Esophagus muscularis mucosa (tissue), 4 donors: Measurements from ENCODE around the gene INPP4B.

Source experiments
- EP300 ChIP-seq: sonication (generic); formaldehyde crosslinking; IDR thresholded peaks from one replicate; pipeline ENCODE4 v1.6.1; 2017; ENCODE audit warnings: antibody characterized with exemption
- POLR2A ChIP-seq: fragments of 450-650 bp; IDR thresholded peaks from one replicate; pipeline ENCODE4 v1.6.1; 2017; ENCODE audit warnings: antibody characterized with exemption, moderate library complexity, mild to moderate bottlenecking, low read depth
- TF ChIP-seq, protein P1 (sequence below), 3 experiments: fragments of 200-600 bp in 2 of 3; fragments of 450-650 bp in 1 of 3; sonication (generic) in 2 of 3; IDR thresholded peaks; one replicate each; pipeline ENCODE4 v1.5.1; 2017 to 2019; ENCODE audit warnings: antibody characterized with exemption in 3 of 3, mild to moderate bottlenecking in 2 of 3, moderate library complexity in 1 of 3

GRCh38 chr4:142648378-142648777 is 197.7 kb downstream of the INPP4B start:
- TF ChIP-seq, protein P1, sequence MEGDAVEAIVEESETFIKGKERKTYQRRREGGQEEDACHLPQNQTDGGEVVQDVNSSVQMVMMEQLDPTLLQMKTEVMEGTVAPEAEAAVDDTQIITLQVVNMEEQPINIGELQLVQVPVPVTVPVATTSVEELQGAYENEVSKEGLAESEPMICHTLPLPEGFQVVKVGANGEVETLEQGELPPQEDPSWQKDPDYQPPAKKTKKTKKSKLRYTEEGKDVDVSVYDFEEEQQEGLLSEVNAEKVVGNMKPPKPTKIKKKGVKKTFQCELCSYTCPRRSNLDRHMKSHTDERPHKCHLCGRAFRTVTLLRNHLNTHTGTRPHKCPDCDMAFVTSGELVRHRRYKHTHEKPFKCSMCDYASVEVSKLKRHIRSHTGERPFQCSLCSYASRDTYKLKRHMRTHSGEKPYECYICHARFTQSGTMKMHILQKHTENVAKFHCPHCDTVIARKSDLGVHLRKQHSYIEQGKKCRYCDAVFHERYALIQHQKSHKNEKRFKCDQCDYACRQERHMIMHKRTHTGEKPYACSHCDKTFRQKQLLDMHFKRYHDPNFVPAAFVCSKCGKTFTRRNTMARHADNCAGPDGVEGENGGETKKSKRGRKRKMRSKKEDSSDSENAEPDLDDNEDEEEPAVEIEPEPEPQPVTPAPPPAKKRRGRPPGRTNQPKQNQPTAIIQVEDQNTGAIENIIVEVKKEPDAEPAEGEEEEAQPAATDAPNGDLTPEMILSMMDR (IDR thresholded peaks at IDR 0.05): no peak
- TF ChIP-seq EP300 (no peak), POLR2A (no peak)
